ENCODE data around the gene MRPL27.
A peak's percentile ranks its signal among the peaks of the same experiment; 100 is the strongest.

Gene MRPL27

GRCh38 chr17:50382931-50383330 lies 9.9 kb upstream of the MRPL27 start:
- no peak for ATAC-seq

- ATAC-seq = no peak
Observed at GRCh38 chr17:50381920-50382319, 8.9 kb upstream of the MRPL27 start.

- no peak for ATAC-seq
Observed at GRCh38 chr17:50381260-50381815, 8.4 kb upstream of the MRPL27 start.

GRCh38 chr17:50380369-50381259 lies 7.6 kb upstream of the MRPL27 start:
- ATAC-seq = no peak

GRCh38 chr17:50379351-50380132 lies 6.6 kb upstream of the MRPL27 start:
- no peak for ATAC-seq

GRCh38 chr17:50375858-50376538 lies 3.0 kb upstream of the MRPL27 start:
- ATAC-seq = no peak

- no peak for ATAC-seq
Observed at GRCh38 chr17:50373705-50374104, 721 bp upstream of the MRPL27 start.

- ATAC-seq = no peak
Observed at GRCh38 chr17:50372222-50372757, 694 bp downstream of the MRPL27 start.

- no peak for ATAC-seq
Observed at GRCh38 chr17:50371526-50371925, 1.5 kb downstream of the MRPL27 start.

GRCh38 chr17:50370052-50370451 lies 2.9 kb downstream of the MRPL27 start:
- ATAC-seq = no peak

GRCh38 chr17:50367401-50367800 lies 5.6 kb downstream of the MRPL27 start:
- ATAC-seq = no peak

GRCh38 chr17:50365649-50366393 lies 7.2 kb downstream of the MRPL27 start:
- no peak for ATAC-seq

- no peak for ATAC-seq
Observed at GRCh38 chr17:50365165-50365564, 7.8 kb downstream of the MRPL27 start.

- ATAC-seq = no peak
Observed at GRCh38 chr17:50364715-50365114, 8.3 kb downstream of the MRPL27 start.

- ATAC-seq = no peak
Observed at GRCh38 chr17:50364061-50364458, 8.9 kb downstream of the MRPL27 start.

- ATAC-seq = no peak
Observed at GRCh38 chr17:50363217-50364060, 9.5 kb downstream of the MRPL27 start.

- ATAC-seq = no peak
Observed at GRCh38 chr17:50362661-50363060, 10.3 kb downstream of the MRPL27 start.

- ATAC-seq = peak; percentile 76 to 85
Observed at GRCh38 chr17:50361561-50362480, 11.2 kb downstream of the MRPL27 start.

GRCh38 chr17:50360486-50361115 lies 12.4 kb downstream of the MRPL27 start:
- ATAC-seq = no peak

Data from activated CD4-positive, CD25-positive, alpha-beta regulatory T cell treated with anti-CD3 and anti-CD28 coated beads, Interleukin-2, amount 50 U/mL, for 24 hours (primary cell).